Activated CD4-positive, alpha-beta T cell treated with anti-CD3 and anti-CD28 coated beads, Interleukin-2, amount 10 ng/mL, durations not matched to agents 24 days and 14 days (primary cell): ENCODE results near the gene INPP4B. TPM values are rescaled to one million over a fixed set of nuclear protein-coding genes. Genes with fewer than 3 reads are reported as not detected.
A peak's percentile ranks its signal among the peaks of the same experiment; 100 is the strongest.
"Not testable (repeated sequence)": the region's sequence is repeated elsewhere in the genome, so short reads cannot be mapped to it uniquely, and the experiment has no call there.

Experiments
- DNase-seq: peaks from one replicate; pipeline ENCODE4 v3.0.0; 2022
- H3K27ac Mint-ChIP-seq: one replicate; pipeline ENCODE4 v1.8.0; 2022; ENCODE audit warnings: mild to moderate bottlenecking, mixed read lengths
- H3K27me3 Mint-ChIP-seq: one replicate; pipeline ENCODE4 v1.8.0; 2022; ENCODE audit warnings: mixed read lengths
- H3K36me3 Mint-ChIP-seq: one replicate; pipeline ENCODE4 v1.8.0; 2022; ENCODE audit warnings: low read depth, mild to moderate bottlenecking, mixed read lengths
- H3K4me1 Mint-ChIP-seq: one replicate; pipeline ENCODE4 v1.8.0; 2021; ENCODE audit warnings: mixed read lengths
- H3K4me3 Mint-ChIP-seq: one replicate; pipeline ENCODE4 v1.8.0; 2022; ENCODE audit warnings: mild to moderate bottlenecking, moderate library complexity, mixed read lengths
- H3K9me3 Mint-ChIP-seq: one replicate; pipeline ENCODE4 v1.8.0; 2021; ENCODE audit warnings: mixed read lengths
- intact Hi-C: fragments of 100-400 bp; cut with micrococcal nuclease; formaldehyde crosslinking; loops from one replicate; pipeline ENCODE4 v1.15.1; 2023
- total RNA-seq: library from RNA; stranded (reverse); gene quantifications from 2 replicates; pipeline ENCODE4 v1.2.3, GENCODE V29; 2022

INPP4B gene
- total RNA-seq, 1 donor from 2014 or later = 42.5 TPM

GRCh38 chr4:142402156-142402555 is 443.9 kb downstream of the INPP4B start:
- Mint-ChIP-seq H3K4me3 (peak overlapping the region; percentile 86), H3K27ac (peak overlapping the region; percentile 97), H3K9me3 (no peaks in the 10 kb centered on the region), H3K4me1 (peaks cover 62% of the 10 kb centered on the region), H3K27me3 (no peaks in the 10 kb centered on the region), H3K36me3 (peaks cover 29% of the 10 kb centered on the region)
- intact Hi-C loops = loop anchor here (10.0 kb wide), 1 partner anchor 783 kb away; the partner anchor contains the start of gene USP38
- no peak for DNase-seq

DNA sequence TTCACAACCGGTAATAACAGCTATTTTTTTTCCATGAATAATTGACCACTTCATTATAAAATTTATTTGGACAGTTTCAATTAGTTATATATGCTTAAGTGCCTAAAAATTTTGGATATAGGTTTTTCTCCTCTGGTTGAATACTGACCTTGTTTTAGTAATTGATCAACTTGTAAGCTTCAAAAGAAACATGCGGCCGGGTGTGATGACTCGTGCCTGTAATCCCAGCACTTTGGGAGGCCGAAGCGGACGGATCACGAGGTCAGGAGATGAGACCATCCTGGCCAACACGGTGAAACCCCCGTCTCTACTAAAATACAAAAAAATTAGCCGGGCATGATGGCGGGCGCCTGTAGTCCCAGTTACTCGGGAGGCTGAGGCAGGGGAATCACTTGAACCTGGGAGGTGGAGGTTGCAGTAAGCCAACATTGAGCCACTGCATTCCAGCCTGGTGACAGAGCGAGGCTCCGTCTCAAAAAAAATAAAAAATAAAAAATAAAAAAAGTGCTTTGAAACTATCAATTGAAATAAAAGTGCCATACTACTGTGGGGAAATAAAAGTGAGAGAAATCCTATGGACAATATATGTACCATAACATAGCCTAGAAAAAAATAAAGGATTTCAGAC is 448.6 kb downstream of the INPP4B start:
- intact Hi-C loops = loop anchor here (2.0 kb wide), 1 partner anchor 273 kb away; no protein-coding TSS in a partner anchor
- H3K27ac Mint-ChIP-seq = peak overlapping the region; percentile 78
- not testable (repeated sequence) for H3K9me3 Mint-ChIP-seq, H3K27me3 Mint-ChIP-seq, DNase-seq
- H3K36me3 Mint-ChIP-seq = peaks cover 57% of the 10 kb centered on the region
- peak overlapping the region; percentile 53 for H3K4me3 Mint-ChIP-seq
- H3K4me1 Mint-ChIP-seq = peaks cover 60% of the 10 kb centered on the region

DNA sequence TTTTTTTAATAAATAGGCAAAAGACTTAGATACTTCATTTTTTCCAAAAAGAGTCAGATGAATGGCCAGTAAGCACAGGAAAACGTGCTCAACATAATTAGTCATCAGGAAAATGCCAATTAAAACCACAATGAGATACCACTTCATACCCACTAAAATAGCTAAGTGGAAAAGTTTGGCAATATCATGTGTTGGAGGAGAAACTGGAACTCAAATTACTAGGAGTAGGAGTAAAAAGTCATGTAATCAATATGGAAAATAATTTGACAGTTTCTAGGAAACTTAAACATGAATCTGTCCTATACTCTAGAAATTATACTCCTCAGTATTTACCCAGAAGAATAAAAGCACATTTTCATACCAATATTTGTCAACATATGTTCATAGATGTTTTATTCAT is 449.8 kb downstream of the INPP4B start:
- peaks cover 51% of the 10 kb centered on the region for H3K4me1 Mint-ChIP-seq

DNA sequence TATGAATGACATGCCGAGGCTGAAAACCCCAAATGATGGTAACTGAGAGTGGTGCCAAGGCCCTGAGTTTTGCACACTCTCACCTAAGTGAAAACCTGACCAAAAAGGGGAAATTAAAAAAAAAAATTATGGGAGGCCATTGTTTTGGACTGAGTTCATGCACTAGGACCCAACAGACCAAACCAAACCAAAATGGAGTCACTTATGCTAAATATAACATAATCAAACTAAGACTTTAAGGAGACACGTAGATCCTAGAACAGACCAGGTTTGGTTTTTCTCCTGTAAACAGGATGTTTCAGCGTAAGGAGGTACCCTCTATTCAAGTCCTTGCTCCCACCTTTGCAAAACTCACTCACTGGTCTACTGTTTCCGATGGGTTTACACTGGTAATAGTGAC is 453.0 kb downstream of the INPP4B start:
- Mint-ChIP-seq H3K27ac (no peak overlapping the region), H3K36me3 (peaks cover 47% of the 10 kb centered on the region), H3K27me3 (no peaks in the 10 kb centered on the region), H3K4me3 (no peak overlapping the region), H3K4me1 (peaks cover 33% of the 10 kb centered on the region), H3K9me3 (peaks cover 4% of the 10 kb centered on the region)
- no peak for DNase-seq
- intact Hi-C loops = no loop called here

More for the DNA sequence above, 449.8 kb downstream of the INPP4B start:
- H3K27me3 Mint-ChIP-seq = no peaks in the 10 kb centered on the region
- H3K4me3 Mint-ChIP-seq = peak overlapping the region; percentile 65
- H3K9me3 Mint-ChIP-seq = peaks cover 4% of the 10 kb centered on the region
- peaks cover 54% of the 10 kb centered on the region for H3K36me3 Mint-ChIP-seq
- no peak for DNase-seq
- H3K27ac Mint-ChIP-seq = peak overlapping the region; percentile 88
- intact Hi-C loops = loop anchor here (1.0 to 2.0 kb wide), 4 partner anchors 9 to 271 kb away; no protein-coding TSS in a partner anchor

DNA sequence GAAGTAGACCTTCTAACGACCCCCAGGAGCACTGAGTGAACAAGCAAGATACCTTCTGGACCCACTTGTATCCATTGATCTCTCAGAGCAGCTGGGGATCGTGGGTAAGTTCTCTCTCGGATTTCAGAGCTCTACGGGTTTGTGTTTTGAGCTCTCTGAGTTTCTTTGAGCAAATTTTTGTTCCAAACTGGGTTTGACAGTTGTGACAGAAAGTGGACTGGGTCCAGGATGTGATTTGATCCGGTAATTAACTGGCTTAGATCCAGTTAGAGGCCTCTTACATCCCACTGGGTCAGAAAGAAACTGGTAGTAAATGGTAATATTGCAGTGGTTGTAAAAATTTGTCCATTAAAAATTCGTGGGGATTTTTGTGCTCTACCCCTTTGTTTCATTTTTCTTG is 459.2 kb downstream of the INPP4B start:
- Mint-ChIP-seq H3K4me3 (no peak overlapping the region), H3K27ac (no peak overlapping the region), H3K36me3 (peaks cover 44% of the 10 kb centered on the region), H3K4me1 (peaks cover 35% of the 10 kb centered on the region), H3K27me3 (no peaks in the 10 kb centered on the region), H3K9me3 (peaks cover 8% of the 10 kb centered on the region)
- peak; percentile 39 for DNase-seq
- intact Hi-C loops = no loop called here

- no peak overlapping the region for H3K27ac Mint-ChIP-seq
- H3K27me3 Mint-ChIP-seq = no peaks in the 10 kb centered on the region
- H3K4me1 Mint-ChIP-seq = peaks cover 35% of the 10 kb centered on the region
- no peak for DNase-seq
- intact Hi-C loops = no loop called here
- H3K36me3 Mint-ChIP-seq = peaks cover 44% of the 10 kb centered on the region
- H3K4me3 Mint-ChIP-seq = no peak overlapping the region
- peaks cover 8% of the 10 kb centered on the region for H3K9me3 Mint-ChIP-seq
Observed at GRCh38 chr4:142386449-142386848, 459.7 kb downstream of the INPP4B start.

GRCh38 chr4:142383800-142384470 is 462.2 kb downstream of the INPP4B start:
- H3K4me3 Mint-ChIP-seq = no peak overlapping the region
- peak overlapping the region; percentile 68 for H3K27ac Mint-ChIP-seq
- peaks cover 40% of the 10 kb centered on the region for H3K36me3 Mint-ChIP-seq
- peaks cover 8% of the 10 kb centered on the region for H3K9me3 Mint-ChIP-seq
- DNase-seq = peak; percentile 51
- H3K27me3 Mint-ChIP-seq = no peaks in the 10 kb centered on the region
- intact Hi-C loops = no loop called here
- peaks cover 41% of the 10 kb centered on the region for H3K4me1 Mint-ChIP-seq

DNA sequence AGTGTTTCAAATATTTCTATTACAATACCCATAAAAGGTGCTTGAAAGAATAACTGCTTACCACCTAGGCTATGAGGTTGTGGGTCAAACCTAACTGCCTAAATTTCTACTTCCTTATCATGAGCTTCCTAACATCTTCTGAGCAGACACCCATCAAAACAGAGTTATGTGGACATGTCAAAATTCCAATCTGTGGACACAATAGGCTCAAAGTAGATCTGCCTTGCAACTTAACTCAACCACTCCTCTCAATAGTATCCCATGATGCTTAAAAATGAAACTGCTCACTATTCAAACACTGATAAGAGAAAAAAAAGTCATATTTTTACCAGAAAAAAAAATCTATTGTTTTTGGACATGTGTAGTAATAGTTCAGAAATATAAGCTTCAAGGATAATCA is 462.7 kb downstream of the INPP4B start:
- H3K27ac Mint-ChIP-seq = peak overlapping the region; percentile 68
- no peak for DNase-seq
- H3K9me3 Mint-ChIP-seq = peaks cover 8% of the 10 kb centered on the region
- H3K4me3 Mint-ChIP-seq = peak overlapping the region; percentile 4
- H3K27me3 Mint-ChIP-seq = no peaks in the 10 kb centered on the region
- peaks cover 38% of the 10 kb centered on the region for H3K36me3 Mint-ChIP-seq
- H3K4me1 Mint-ChIP-seq = peaks cover 39% of the 10 kb centered on the region
- intact Hi-C loops = no loop called here

DNA sequence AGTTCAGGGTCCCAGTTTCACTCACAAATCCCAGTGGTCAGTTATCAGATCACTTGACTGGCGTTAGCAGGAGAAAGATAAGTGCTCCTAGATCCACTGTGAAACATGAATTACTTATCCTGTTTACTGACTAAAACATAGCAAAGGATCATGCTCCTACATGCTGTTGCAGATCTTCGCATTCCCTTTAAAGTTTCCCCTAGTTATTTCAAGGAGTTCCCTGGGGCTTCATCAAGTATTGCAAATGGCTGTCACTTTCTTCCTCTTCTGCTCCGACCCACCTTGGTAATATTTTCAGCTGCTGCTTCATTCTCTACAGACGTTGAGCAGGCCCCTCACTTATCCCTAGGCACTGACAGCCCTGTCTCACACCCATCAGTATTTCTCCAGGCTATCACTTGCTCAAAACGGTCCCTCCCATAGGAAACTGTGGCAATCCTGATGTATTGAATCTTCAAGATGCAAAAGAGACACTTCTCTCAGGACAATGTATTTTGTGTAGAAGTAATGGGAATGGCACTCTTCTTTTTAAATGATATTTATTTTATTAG is 466.0 kb downstream of the INPP4B start:
- no peaks in the 10 kb centered on the region for H3K9me3 Mint-ChIP-seq

GRCh38 chr4:142379277-142380051 is 466.6 kb downstream of the INPP4B start:
- Mint-ChIP-seq H3K4me3 (no peak overlapping the region), H3K9me3 (no peaks in the 10 kb centered on the region), H3K36me3 (peaks cover 28% of the 10 kb centered on the region), H3K4me1 (peaks cover 51% of the 10 kb centered on the region), H3K27ac (peak overlapping the region; percentile 77), H3K27me3 (no peaks in the 10 kb centered on the region)
- intact Hi-C loops = loop anchor here (5.0 kb wide), 1 partner anchor 87 kb away; no protein-coding TSS in a partner anchor
- DNase-seq = no peak

More for the DNA sequence above, 466.0 kb downstream of the INPP4B start:
- DNase-seq = no peak
- Mint-ChIP-seq H3K27ac (no peak overlapping the region), H3K36me3 (peaks cover 29% of the 10 kb centered on the region), H3K4me1 (peaks cover 49% of the 10 kb centered on the region), H3K4me3 (no peak overlapping the region), H3K27me3 (no peaks in the 10 kb centered on the region)
- intact Hi-C loops = no loop called here

GRCh38 chr4:142378179-142378578 is 467.9 kb downstream of the INPP4B start:
- peak overlapping the region; percentile 96 for H3K27ac Mint-ChIP-seq
- H3K36me3 Mint-ChIP-seq = peaks cover 18% of the 10 kb centered on the region
- no peaks in the 10 kb centered on the region for H3K9me3 Mint-ChIP-seq
- peak overlapping the region; percentile 77 for H3K4me3 Mint-ChIP-seq
- no peak for DNase-seq
- H3K4me1 Mint-ChIP-seq = peaks cover 45% of the 10 kb centered on the region
- H3K27me3 Mint-ChIP-seq = no peaks in the 10 kb centered on the region
- intact Hi-C loops = loop anchor here (5.0 kb wide), 1 partner anchor 86 kb away; no protein-coding TSS in a partner anchor

GRCh38 chr4:142377342-142378091 is 468.6 kb downstream of the INPP4B start:
- peak overlapping the region; percentile 81 for H3K4me3 Mint-ChIP-seq
- H3K36me3 Mint-ChIP-seq = peaks cover 19% of the 10 kb centered on the region
- intact Hi-C loops = loop anchor here (1.0 to 5.0 kb wide), 7 partner anchors 10 to 190 kb away; no protein-coding TSS in a partner anchor
- H3K27ac Mint-ChIP-seq = peak overlapping the region; percentile 96
- no peaks in the 10 kb centered on the region for H3K27me3 Mint-ChIP-seq
- no peaks in the 10 kb centered on the region for H3K9me3 Mint-ChIP-seq
- DNase-seq = no peak
- peaks cover 47% of the 10 kb centered on the region for H3K4me1 Mint-ChIP-seq

DNA sequence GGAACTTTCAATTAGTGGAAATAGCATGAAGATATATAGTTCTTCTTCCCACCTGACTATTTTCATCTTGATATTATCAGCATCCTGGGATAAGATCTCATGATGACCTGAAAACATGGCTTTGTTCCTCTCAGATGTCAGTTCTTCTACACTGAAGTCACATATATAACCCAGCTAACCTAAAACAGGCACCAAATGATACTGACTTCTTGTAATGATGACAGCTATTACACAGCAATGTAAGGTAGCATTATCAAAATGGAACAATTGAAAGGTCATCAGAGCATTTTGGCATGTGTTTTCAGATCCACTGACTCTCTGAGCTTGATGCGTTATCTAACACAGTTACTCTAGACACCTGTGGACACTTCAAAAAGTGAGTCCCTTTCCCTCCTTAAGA is 469.9 kb downstream of the INPP4B start:
- peaks cover 29% of the 10 kb centered on the region for H3K36me3 Mint-ChIP-seq
- no peak for DNase-seq
- H3K27me3 Mint-ChIP-seq = no peaks in the 10 kb centered on the region
- peaks cover 1% of the 10 kb centered on the region for H3K9me3 Mint-ChIP-seq
- intact Hi-C loops = loop anchor here (5.0 kb wide), 1 partner anchor 84 kb away; no protein-coding TSS in a partner anchor
- peak overlapping the region; percentile 56 for H3K4me3 Mint-ChIP-seq
- H3K27ac Mint-ChIP-seq = peak overlapping the region; percentile 75
- H3K4me1 Mint-ChIP-seq = peaks cover 57% of the 10 kb centered on the region
